HEK293 (cell line): Measurements from ENCODE around the gene HMCN2.
A peak's percentile ranks its signal among the peaks of the same experiment; 100 is the strongest.

Source experiments
- CTCF ChIA-PET: fragments of 350-600 bp; formaldehyde crosslinking; extraction: SDS; loops from one replicate; lab custom pipeline; 2021; ENCODE audit warnings: antibody characterized with exemption; lab: Yijun Ruan, JAX
- POLR2A ChIA-PET: fragments of 300-600 bp; formaldehyde crosslinking; extraction: SDS; loops from one replicate; lab custom pipeline; 2020; ENCODE audit warnings: antibody characterized with exemption, inconsistent platforms; lab: Yijun Ruan, JAX
- H3K27ac ChIP-seq: fragments of 200-500 bp; sonication (Bioruptor generic); 2 replicates; pipeline ENCODE4 v1.5.1; 2014; ENCODE audit warnings: low read depth, low read length, control low read depth, inconsistent platforms; ENCODE audit errors: extremely low read depth
- H3K36me3 ChIP-seq, 2 experiments: fragments of 200-500 bp in 1 of 2; sonication (Bioruptor generic) in 1 of 2; 1 replicate in 1 of 2; 2 replicates in 1 of 2; pipeline ENCODE4 v1.5.1; 2014 to 2017; ENCODE audit warnings: inconsistent platforms in 2 of 2, low read length in 2 of 2; ENCODE audit not compliant: control insufficient read depth in 2 of 2, insufficient read depth in 1 of 2
- H3K4me1 ChIP-seq: fragments of 200-500 bp; sonication (Bioruptor generic); 2 replicates; pipeline ENCODE4 v1.5.1; 2014; ENCODE audit warnings: mild to moderate bottlenecking, low read length, inconsistent platforms; ENCODE audit not compliant: control insufficient read depth, insufficient read depth
- H3K4me3 ChIP-seq: 2 replicates; pipeline ENCODE4 v1.5.1; 2011; ENCODE audit warnings: low read depth, mild to moderate bottlenecking, control low read depth, low read length, moderate library complexity
- H3K9me3 ChIP-seq: fragments of 200-500 bp; sonication (Bioruptor generic); 2 replicates; pipeline ENCODE4 v1.5.1; 2014; ENCODE audit warnings: low read depth, low read length, inconsistent platforms; ENCODE audit not compliant: control insufficient read depth, insufficient read depth
- KLF1 ChIP-seq: fragments of 450-650 bp; formaldehyde crosslinking; IDR thresholded peaks from 2 replicates; pipeline ENCODE4 v1.5.1; 2016; ENCODE audit warnings: missing biosample characterization, missing genetic modification characterization
- KLF16 ChIP-seq: fragments of 450-650 bp; formaldehyde crosslinking; IDR thresholded peaks from 2 replicates; pipeline ENCODE4 v1.5.1; 2017; ENCODE audit warnings: missing biosample characterization, missing genetic modification characterization
- KLF17 ChIP-seq: fragments of 450-650 bp; formaldehyde crosslinking; IDR thresholded peaks from 2 replicates; pipeline ENCODE4 v1.5.1; 2016; ENCODE audit warnings: missing biosample characterization, missing genetic modification characterization
- MYNN ChIP-seq: fragments of 450-650 bp; formaldehyde crosslinking; IDR thresholded peaks from 2 replicates; pipeline ENCODE4 v1.5.1; 2016; ENCODE audit warnings: missing biosample characterization, missing genetic modification characterization, borderline replicate concordance
- PATZ1 ChIP-seq: fragments of 450-650 bp; formaldehyde crosslinking; IDR thresholded peaks from 2 replicates; pipeline ENCODE4 v1.5.1; 2016; ENCODE audit warnings: missing biosample characterization, missing genetic modification characterization
- SCRT2 ChIP-seq: fragments of 450-650 bp; formaldehyde crosslinking; IDR thresholded peaks from 2 replicates; pipeline ENCODE4 v1.5.1; 2016; ENCODE audit warnings: missing biosample characterization, missing genetic modification characterization
- WT1 ChIP-seq: fragments of 450-650 bp; formaldehyde crosslinking; IDR thresholded peaks from 2 replicates; pipeline ENCODE4 v1.5.1; 2016; ENCODE audit warnings: missing biosample characterization, missing genetic modification characterization
- ZBTB17 ChIP-seq: fragments of 450-650 bp; formaldehyde crosslinking; IDR thresholded peaks from 2 replicates; pipeline ENCODE4 v1.5.1; 2016; ENCODE audit warnings: missing biosample characterization, missing genetic modification characterization
- ZBTB48 ChIP-seq: fragments of 450-650 bp; formaldehyde crosslinking; IDR thresholded peaks from 2 replicates; pipeline ENCODE4 v1.5.1; 2016; ENCODE audit warnings: missing biosample characterization, missing genetic modification characterization
- ZFHX2 ChIP-seq: fragments of 450-650 bp; formaldehyde crosslinking; conservative IDR thresholded peaks from 2 replicates; pipeline ENCODE4 v1.5.1; 2016; ENCODE audit warnings: missing biosample characterization, missing genetic modification characterization
- ZFP3 ChIP-seq: fragments of 450-650 bp; formaldehyde crosslinking; IDR thresholded peaks from 2 replicates; pipeline ENCODE4 v1.5.1; 2016; ENCODE audit warnings: low read depth, missing biosample characterization, missing genetic modification characterization
- ZNF18 ChIP-seq: fragments of 450-650 bp; formaldehyde crosslinking; IDR thresholded peaks from 2 replicates; pipeline ENCODE4 v1.5.1; 2016; ENCODE audit warnings: missing biosample characterization, missing genetic modification characterization
- ZNF350 ChIP-seq: fragments of 450-650 bp; formaldehyde crosslinking; IDR thresholded peaks from 2 replicates; pipeline ENCODE4 v1.5.0; 2017; ENCODE audit warnings: missing biosample characterization, mild to moderate bottlenecking, missing genetic modification characterization
- ZNF366 ChIP-seq: fragments of 450-650 bp; formaldehyde crosslinking; conservative IDR thresholded peaks from 2 replicates; pipeline ENCODE4 v1.5.1; 2016; ENCODE audit warnings: missing biosample characterization, missing genetic modification characterization
- ZNF416 ChIP-seq: fragments of 450-650 bp; formaldehyde crosslinking; IDR thresholded peaks from 2 replicates; pipeline ENCODE4 v1.5.1; 2016; ENCODE audit warnings: missing biosample characterization, missing genetic modification characterization
- ZNF473 ChIP-seq: fragments of 450-650 bp; formaldehyde crosslinking; IDR thresholded peaks from 2 replicates; pipeline ENCODE4 v1.5.1; 2017; ENCODE audit warnings: missing biosample characterization, missing genetic modification characterization
- ZNF677 ChIP-seq: fragments of 450-650 bp; IDR thresholded peaks from 2 replicates; pipeline ENCODE4 v1.5.0; 2018; ENCODE audit warnings: missing biosample characterization, mild to moderate bottlenecking, missing genetic modification characterization, moderate library complexity
- ZNF692 ChIP-seq: fragments of 450-650 bp; formaldehyde crosslinking; IDR thresholded peaks from 2 replicates; pipeline ENCODE4 v1.5.1; 2016; ENCODE audit warnings: missing biosample characterization, missing genetic modification characterization
- ZNF792 ChIP-seq: fragments of 450-650 bp; formaldehyde crosslinking; IDR thresholded peaks from 2 replicates; pipeline ENCODE4 v1.5.1; 2016; ENCODE audit warnings: missing biosample characterization, missing genetic modification characterization

HMCN2 gene

GRCh38 chr9:130448771-130449603 lies 183.4 kb downstream of the HMCN2 start:
- Histone ChIP-seq H3K36me3 (no peaks in the 10 kb centered on the region), H3K9me3 (no peaks in the 10 kb centered on the region), H3K4me1 (peaks cover 7% of the 10 kb centered on the region), H3K4me3 (no peak overlapping the region), H3K27ac (no peak overlapping the region)
- ChIA-PET CTCF (interaction anchor here (0.6 to 4.6 kb wide), 6 partner anchors 12 to 341 kb away, joined by 3 to 21 read pairs (median 5); no protein-coding TSS in a partner anchor), POLR2A (interaction anchor here (0.6 to 1.5 kb wide), 4 partner anchors 10 to 119 kb away, joined by 3 to 4 read pairs (median 3); no protein-coding TSS in a partner anchor)
- TF ChIP-seq ZNF350 (tag by site-specific recombination) = no peak
- peak; percentile 18; the same call in 1 of the 2 replicates for TF ChIP-seq ZBTB17 (tag by site-specific recombination)
- TF ChIP-seq KLF16 = 0 out of 2 replicates have a peak, but pooled peaks have one; percentile 28
- TF ChIP-seq ZNF692 (tag by site-specific recombination) = no peak
- 0 out of 2 replicates have a peak, but pooled peaks have one; percentile 7 for TF ChIP-seq KLF1 (tag by site-specific recombination)
- TF ChIP-seq PATZ1 (tag by site-specific recombination) = peak; percentile 18; the same call in 1 of the 2 replicates
- 0 out of 2 replicates have a peak, but pooled peaks have one; percentile 39 for TF ChIP-seq ZBTB48 (tag by site-specific recombination)

GRCh38 chr9:130450344-130451003 lies 184.9 kb downstream of the HMCN2 start:
- Histone ChIP-seq H3K4me1 (peaks cover 7% of the 10 kb centered on the region), H3K4me3 (no peak overlapping the region), H3K9me3 (no peaks in the 10 kb centered on the region), H3K36me3 (peaks cover 0 to 5% of the 10 kb centered on the region in 2 experiments; a peak in 1 of 3 replicates), H3K27ac (no peak overlapping the region)
- TF ChIP-seq MYNN (peak; percentile 73; the same call in 1 of the 2 replicates), ZFHX2 (no peak), ZNF18 (tag by site-specific recombination) (no peak), ZNF473 (no peak), ZFP3 (tag by site-specific recombination) (no peak), SCRT2 (tag by site-specific recombination) (peak; percentile 32; the same call in 1 of the 2 replicates), KLF17 (no peak), ZNF792 (tag by site-specific recombination) (no peak), ZNF366 (tag by site-specific recombination) (peak; percentile 65), WT1 (tag by site-specific recombination) (no peak), ZNF677 (tag by site-specific recombination) (no peak), ZNF416 (tag by site-specific recombination) (no peak)
- ChIA-PET CTCF (interaction anchor here (0.6 to 4.6 kb wide), 5 partner anchors 10 to 1690 kb away, joined by 3 to 21 read pairs (median 4); no protein-coding TSS in a partner anchor), POLR2A (no interaction called here)
